GM10266 (cell line): Measurements from ENCODE around the gene PEX7.
"Not testable (repeated sequence)": the region's sequence is repeated elsewhere in the genome, so short reads cannot be mapped to it uniquely, and the experiment has no call there.

Experiments
- DNase-seq: peaks from one replicate; pipeline ENCODE4 v3.0.0; 2012; ENCODE audit errors: extremely low spot score
- CTCF ChIP-seq: IDR thresholded peaks from 2 replicates; pipeline ENCODE4 v1.5.1; 2012; ENCODE audit warnings: mild to moderate bottlenecking, low read depth; ENCODE audit not compliant: control insufficient read depth, insufficient read depth; ENCODE audit errors: missing control alignments

Gene PEX7

GRCh38 chr6:136784910-136785746, 37.3 kb upstream of the PEX7 start:
- no peak for DNase-seq
- TF ChIP-seq CTCF, result no peak

GRCh38 chr6:136786658-136787057, 35.7 kb upstream of the PEX7 start:
- no peak for DNase-seq
- TF ChIP-seq CTCF, result no peak

GRCh38 chr6:136787726-136788068, 34.7 kb upstream of the PEX7 start:
- no peak for TF ChIP-seq CTCF
- DNase-seq, result no peak

GRCh38 chr6:136788069-136788902, 34.1 kb upstream of the PEX7 start:
- no peak for DNase-seq
- no peak for TF ChIP-seq CTCF

GRCh38 chr6:136789440-136789839, 33.0 kb upstream of the PEX7 start:
- not testable (repeated sequence) for DNase-seq

GRCh38 chr6:136790411-136791295, 31.7 kb upstream of the PEX7 start:
- DNase-seq, result no peak
- no peak for TF ChIP-seq CTCF
